Activated CD8-positive, alpha-beta memory T cell treated with anti-CD3 and anti-CD28 coated beads, Interleukin-2, amount 50 U/mL, for 48 hours (primary cell): Measurements from ENCODE around the gene ETV6.
"Not testable (repeated sequence)": the region's sequence is repeated elsewhere in the genome, so short reads cannot be mapped to it uniquely, and the experiment has no call there.

Experiments used
- DNase-seq: peaks from one replicate; pipeline ENCODE4 v3.0.0-alpha.2; 2020

ETV6 gene

DNA sequence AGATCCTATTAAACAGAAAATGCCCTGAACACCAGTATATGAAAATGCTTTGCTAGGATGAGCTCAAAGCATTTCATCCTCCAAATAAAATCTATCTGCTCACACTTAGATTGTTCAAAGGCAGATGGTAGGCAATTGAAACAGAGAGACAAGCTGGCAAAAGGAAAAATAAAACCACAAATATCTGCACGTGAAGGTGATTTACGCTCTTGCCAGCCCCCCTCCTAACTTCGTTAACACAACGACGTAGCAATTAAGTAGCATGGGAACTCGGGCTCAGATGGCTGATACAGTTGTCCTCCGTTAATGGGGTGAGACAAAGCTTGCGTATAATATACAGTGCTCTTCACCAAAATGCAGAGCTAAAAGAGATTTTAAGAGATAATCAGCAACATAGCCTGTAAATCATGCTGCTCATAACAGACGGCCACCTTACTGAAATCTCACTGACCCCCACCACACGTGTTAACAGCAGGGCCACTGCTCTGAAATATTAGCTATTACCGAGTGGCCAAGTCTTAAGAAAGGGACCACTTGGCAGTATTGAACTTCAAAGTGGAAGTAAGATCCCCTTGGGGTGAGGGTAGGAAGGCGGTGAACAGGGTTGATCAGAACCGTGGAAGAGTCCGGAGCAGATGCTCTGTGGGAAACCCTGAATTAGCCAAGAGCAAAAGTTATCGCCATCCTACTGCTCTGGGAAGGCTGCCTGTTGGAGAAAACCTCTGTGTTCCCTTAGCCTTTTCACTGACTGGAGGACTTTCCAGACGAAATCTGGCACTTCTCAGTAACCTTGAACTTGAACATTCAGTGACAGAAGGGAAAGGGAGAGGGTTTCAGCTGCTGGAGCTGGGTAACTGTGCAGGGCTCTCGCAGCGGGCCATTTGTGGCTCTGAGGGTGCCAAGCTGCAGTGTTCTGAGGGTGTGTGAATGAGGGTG is 23.1 kb downstream of the ETV6 start:
- no peak for DNase-seq

GRCh38 chr12:11673666-11674461 is 24.4 kb downstream of the ETV6 start:
- DNase-seq = no peak

GRCh38 chr12:11674894-11675390 is 25.5 kb downstream of the ETV6 start:
- no peak for DNase-seq

DNA sequence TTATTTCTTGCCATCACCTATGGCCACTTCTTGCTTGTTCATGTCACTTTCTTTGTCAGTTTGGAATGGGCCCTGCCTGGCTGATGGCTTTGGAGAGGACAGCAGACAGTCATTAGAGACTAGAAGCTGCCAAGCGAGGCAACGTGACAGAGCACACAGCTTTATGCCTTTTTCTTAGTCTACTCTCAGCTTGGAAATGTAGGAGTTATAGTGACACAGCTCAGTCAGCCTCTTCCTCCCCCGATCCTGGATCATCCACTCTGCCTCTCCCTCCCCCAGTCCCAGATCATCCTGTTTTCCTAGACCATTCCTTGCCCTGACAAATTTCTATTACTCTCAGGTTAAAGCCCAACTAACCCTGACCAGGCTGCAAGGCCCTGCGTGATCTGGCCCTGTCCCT is 26.6 kb downstream of the ETV6 start:
- no peak for DNase-seq

DNA sequence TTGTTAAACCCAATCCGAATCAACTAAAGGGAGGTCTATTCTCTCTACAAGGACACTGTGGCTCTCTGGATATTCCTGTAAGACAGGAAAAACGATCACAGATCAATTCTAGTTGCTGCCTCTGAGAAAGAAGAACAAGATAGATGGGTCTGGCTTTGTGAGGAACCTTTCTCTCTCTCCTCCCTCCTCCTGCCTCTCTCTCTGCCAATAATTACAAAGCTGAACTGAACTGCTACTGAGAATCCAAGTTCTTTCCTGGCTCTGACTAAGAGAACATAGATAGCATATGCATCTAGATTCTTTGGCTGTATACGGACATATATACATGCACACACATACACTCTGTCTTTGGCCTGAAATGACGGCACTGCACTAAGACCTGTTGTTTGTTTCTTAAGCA is 27.6 kb downstream of the ETV6 start:
- no peak for DNase-seq

GRCh38 chr12:11677752-11678151 is 28.3 kb downstream of the ETV6 start:
- no peak for DNase-seq

GRCh38 chr12:11678781-11679180 is 29.3 kb downstream of the ETV6 start:
- no peak for DNase-seq

DNA sequence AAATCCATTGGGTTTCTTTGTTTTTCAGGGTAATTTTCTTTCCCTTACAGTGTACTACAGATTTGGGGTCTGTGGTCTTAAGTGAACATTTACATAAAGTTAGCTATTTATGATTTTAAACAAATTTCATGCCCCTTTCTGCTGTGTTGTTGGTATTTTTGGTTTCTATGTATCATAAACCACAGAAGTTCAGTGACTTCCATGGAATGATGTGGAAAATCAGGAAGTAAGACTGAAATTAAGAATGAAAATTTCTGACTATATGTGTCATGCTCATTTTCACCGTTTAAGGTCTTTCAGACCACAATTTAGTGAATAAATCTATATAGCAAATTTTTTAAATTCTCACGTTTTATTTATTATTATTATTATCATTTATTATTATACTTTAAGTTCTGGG is 31.7 kb downstream of the ETV6 start:
- DNase-seq = no peak

DNA sequence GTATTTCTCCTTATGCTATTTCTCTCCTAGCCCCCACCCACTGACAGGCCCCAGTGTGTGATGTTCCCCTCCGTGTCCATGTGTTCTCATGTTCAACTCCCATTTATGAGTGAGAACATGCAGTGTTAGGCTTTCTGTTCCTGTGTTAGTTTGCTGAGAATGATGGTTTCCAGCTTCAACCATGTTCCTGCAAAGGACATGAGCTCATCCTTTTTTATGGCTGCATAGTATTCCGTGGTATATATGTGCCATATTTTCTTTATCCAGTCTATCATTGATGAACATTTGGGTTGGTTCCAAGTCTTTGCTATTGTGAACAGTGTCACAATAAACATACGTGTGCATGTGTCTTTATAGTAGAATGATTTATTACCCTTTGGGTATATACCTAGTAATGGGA is 32.2 kb downstream of the ETV6 start:
- DNase-seq = not testable (repeated sequence)

DNA sequence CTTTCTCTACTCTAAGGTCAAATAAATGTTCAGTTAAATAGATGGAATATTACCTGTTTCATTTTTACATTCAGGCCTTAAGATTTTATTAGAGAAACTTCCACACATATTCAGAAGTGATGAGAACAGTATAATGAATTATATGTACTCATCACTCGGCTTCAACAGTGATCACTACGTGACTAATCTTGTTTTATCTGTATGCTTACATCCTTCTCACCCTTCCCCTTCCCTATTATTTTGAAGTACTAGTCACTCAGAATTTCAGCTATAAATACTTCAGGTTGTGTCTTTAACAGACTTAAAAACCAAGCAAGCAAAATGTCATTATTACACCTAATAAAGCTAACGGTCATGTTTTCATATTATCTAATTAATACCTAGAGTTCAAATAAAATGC is 34.9 kb downstream of the ETV6 start:
- no peak for DNase-seq

DNA sequence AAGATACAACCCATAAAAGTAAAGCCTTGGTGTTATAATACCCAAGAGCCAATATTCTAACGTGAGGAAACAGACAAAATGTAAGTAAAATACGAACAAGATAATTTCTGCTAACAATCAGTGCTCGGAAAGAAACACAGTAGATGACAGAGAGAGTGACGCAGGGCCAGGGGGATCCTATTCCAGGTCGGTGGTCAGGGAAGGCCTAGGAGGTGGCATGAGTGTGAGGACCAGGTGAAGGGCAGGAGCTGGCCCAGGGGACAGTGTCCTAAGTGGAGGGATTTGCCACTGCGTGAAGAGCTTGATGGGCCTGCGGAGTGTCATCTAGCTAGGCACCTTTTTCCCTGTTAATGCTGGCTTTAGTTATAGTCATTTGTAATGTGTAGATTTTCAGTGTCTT is 35.3 kb downstream of the ETV6 start:
- DNase-seq = no peak

- DNase-seq = no peak
These were observed 35.8 kb downstream of the ETV6 start for GRCh38 chr12:11685316-11685715.

DNA sequence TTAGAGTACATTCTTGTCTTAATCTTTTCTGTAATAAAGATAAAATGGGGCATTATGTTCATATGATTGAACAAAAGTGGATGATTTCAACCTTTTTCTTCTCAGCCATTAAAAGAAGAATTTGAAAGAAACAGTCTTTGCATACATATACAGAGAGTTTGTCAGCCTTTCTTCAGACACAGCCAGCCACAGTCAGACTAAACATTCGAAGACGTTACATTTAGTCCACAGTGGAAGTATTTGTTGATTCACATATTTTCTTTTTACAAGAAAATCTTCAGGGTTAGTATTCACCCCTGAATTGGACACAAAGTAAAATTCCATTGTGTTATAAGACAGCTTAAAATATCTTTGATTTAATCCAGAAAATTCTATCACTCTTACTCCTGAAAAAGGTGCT is 36.2 kb downstream of the ETV6 start:
- DNase-seq = no peak

GRCh38 chr12:11686120-11686519 is 36.6 kb downstream of the ETV6 start:
- no peak for DNase-seq

GRCh38 chr12:11687528-11687927 is 38.1 kb downstream of the ETV6 start:
- no peak for DNase-seq

DNA sequence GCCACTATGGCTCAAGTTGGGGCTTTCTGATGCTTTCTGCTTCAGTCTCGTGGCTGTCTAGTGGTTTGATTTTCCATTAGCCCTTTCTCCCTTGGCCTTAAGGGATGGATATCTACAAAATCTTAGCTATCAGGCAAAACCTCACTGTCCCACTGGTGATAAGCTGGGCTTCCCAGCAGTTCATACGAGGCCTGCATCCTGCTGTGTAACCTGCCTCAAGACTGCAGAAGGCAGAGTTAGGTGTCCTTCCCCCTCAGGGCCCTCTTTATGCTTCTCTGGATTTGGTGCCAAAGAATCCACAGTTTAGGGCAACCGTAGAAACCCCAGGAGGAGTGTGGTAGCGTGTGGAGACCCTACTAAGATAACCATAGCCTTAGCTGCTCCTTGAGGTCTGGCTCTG is 38.9 kb downstream of the ETV6 start:
- no peak for DNase-seq

DNA sequence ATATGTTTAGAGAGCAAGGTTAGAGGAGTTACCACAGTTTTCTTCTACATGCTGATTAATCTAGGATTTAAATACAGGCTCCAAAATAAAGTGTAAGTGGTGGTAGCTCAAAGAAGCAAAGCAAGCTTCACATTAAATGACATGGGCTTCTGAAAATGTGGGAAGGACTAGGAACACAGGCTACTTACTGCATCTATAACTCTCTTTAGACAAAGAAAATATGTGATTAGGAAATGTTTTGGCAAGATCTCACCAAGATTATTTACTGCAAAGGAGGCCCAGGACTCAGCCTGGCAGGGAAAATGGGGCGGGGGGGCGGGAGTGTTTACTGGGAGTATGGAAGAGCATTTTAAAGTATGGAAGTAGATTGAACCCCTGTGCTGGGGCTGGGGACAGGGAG is 39.4 kb downstream of the ETV6 start:
- DNase-seq = no peak

GRCh38 chr12:11689591-11690186 is 40.2 kb downstream of the ETV6 start:
- DNase-seq = no peak

DNA sequence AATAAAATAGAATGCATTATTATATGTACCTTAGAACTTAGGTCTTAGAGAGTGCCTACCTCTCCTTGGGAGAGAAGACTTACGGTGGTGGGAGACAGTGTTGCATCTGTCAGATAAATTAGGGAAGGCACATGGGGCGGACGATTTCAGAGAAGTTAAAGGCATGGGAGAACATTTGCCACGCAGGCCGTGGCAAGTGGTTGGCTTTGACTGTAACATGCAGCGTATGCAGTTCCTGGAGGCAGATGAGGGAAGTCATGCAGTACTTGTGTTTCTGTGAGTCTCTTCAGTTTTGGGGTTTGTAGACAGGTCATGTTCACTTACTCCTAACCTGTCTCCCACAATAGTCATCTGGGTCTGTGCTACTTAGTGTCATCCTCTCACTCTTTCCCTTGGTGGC is 43.6 kb downstream of the ETV6 start:
- no peak for DNase-seq

GRCh38 chr12:11693601-11694000 is 44.1 kb downstream of the ETV6 start:
- no peak for DNase-seq

DNA sequence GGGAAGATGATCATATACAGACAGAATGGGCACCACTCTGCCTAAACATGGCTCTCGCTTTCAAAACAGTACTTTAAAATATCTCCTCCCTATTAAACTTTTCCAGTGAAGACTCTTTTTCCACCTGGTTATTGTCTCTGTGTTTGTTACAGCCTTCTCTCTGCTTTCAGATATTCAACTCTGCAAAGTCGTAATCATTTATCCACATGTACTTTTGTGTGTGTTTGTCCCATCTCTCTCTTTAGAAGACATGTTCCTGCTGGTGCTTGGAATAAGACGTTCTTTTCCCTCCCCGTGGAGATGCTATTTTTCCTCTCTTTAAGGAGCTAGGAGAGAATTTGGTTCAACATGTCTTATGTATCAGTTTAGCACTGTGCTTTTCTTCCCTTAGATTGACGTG is 45.1 kb downstream of the ETV6 start:
- DNase-seq = no peak

DNA sequence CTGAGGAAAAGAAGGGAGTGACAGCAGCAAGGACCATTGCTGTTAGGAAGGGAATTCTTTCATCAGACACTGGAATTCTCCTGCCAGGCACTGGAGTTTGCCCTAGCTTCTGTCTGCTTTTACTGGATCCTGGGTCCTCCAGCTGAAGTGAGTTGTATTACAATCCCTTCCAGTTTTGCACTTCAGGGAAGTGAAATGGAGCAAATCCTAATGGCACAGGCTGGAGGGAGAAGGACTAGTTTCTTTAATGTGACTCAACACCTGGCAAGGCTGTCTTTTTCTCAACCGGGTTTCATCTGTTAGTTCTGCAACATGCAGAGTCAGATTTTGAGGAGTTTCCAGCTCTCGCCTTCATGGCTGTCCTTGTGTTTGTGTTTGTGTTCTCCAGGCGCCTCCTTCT is 45.8 kb downstream of the ETV6 start:
- DNase-seq = no peak

GRCh38 chr12:11696084-11696483 is 46.6 kb downstream of the ETV6 start:
- no peak for DNase-seq

- DNase-seq = no peak
These were observed 47.7 kb downstream of the ETV6 start for GRCh38 chr12:11697131-11697530.
